Measurements from ENCODE around the gene ZAR1L.
A peak's percentile ranks its signal among the peaks of the same experiment; 100 is the strongest.

The ZAR1L gene

DNA sequence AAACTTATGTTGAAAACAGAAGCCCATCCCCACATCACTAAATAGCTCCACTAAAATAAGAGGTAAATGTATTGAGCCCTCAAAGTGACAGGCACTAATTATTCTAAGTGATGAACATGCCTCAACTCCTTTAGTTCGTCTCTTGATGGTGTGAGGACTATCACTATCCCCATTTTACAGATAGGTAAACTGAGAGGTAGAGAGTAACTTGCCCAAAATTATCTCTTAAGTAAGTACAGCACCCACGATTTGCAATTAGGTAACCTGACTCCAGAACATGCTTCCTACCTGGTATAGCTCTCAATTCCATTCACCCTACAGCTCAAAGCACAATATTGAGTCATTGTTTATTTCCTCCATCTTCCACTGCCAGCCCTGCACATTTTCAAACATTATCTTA lies 12.7 kb downstream of the ZAR1L start:
- Histone ChIP-seq H3K36me3 (ENCODE audit: control insufficient read depth, insufficient read depth, low read length) (no peaks in the 10 kb centered on the region), H3K4me1 (ENCODE audit: control insufficient read depth, insufficient read depth, low read length) (peaks cover 5% of the 10 kb centered on the region), H3K27ac (ENCODE audit: insufficient read depth, low read depth, low read length, poor library complexity, severe bottlenecking) (no peak overlapping the region), H3K4me3 (ENCODE audit: insufficient read depth, low read depth, low read length) (no peak overlapping the region), H3K9me3 (ENCODE audit: control insufficient read depth, low read length) (no peaks in the 10 kb centered on the region), H3K27me3 (ENCODE audit: control insufficient read depth, insufficient read depth, low read length, poor library complexity, severe bottlenecking) (no peaks in the 10 kb centered on the region)
- WGBS, 2 experiments = 87 to 88% methylated on average over 2 of the region's 2 CpGs

DNA sequence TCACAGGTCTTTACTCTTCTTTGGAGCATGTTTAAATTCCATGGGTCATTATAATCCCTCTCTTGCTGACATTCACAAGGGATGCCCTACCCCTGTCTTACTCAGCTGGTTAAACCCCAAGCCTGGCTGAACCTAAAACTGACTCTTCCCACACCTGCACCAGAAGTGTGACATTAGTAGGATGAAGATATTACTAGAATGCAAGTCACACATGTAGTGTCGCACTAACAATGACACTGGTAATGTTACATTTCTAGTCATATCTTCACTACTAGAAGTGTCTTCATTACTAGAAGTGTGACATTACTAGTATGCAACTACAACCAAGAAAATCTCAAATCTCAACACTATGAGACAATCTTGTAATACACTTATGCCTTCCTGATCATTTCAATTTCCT lies 14.2 kb downstream of the ZAR1L start:
- Histone ChIP-seq H3K36me3 (ENCODE audit: control insufficient read depth, insufficient read depth, low read length) (no peaks in the 10 kb centered on the region), H3K27ac (ENCODE audit: insufficient read depth, low read depth, low read length, poor library complexity, severe bottlenecking) (no peak overlapping the region)
- 90 to 100% methylated on average over 1 of the region's 1 CpG for WGBS, 2 experiments

DNA sequence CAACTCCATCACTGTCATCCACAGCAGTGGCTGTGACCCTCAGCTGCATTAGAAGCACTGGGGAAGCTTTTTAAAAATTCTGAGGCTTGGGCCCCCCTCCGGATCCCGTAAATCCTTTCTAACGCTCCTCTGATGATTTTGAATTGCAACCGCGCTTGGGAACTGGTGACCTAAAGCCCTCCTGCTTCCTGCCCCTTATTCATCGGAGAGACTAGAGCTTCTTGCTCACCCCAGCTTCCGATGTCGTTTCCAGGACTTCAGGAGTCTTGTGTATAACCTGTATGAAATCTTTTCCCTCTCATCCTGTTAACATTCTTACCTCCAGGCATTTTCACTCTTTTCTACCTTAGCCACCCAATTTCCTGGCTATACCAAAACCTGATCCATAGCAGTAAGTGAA lies 14.8 kb downstream of the ZAR1L start:
- no peak overlapping the region for H3K27ac ChIP-seq (ENCODE audit: insufficient read depth, low read depth, low read length, poor library complexity, severe bottlenecking)
- 83 to 87% methylated on average over 8 of the region's 8 CpGs for WGBS, 2 experiments

More for the DNA sequence above, 14.2 kb downstream of the ZAR1L start:
- no peaks in the 10 kb centered on the region for H3K9me3 ChIP-seq (ENCODE audit: control insufficient read depth, low read length)
- no peak overlapping the region for H3K4me3 ChIP-seq (ENCODE audit: insufficient read depth, low read depth, low read length)
- no peaks in the 10 kb centered on the region for H3K27me3 ChIP-seq (ENCODE audit: control insufficient read depth, insufficient read depth, low read length, poor library complexity, severe bottlenecking)
- H3K4me1 ChIP-seq (ENCODE audit: control insufficient read depth, insufficient read depth, low read length) = peaks cover 5% of the 10 kb centered on the region

DNA sequence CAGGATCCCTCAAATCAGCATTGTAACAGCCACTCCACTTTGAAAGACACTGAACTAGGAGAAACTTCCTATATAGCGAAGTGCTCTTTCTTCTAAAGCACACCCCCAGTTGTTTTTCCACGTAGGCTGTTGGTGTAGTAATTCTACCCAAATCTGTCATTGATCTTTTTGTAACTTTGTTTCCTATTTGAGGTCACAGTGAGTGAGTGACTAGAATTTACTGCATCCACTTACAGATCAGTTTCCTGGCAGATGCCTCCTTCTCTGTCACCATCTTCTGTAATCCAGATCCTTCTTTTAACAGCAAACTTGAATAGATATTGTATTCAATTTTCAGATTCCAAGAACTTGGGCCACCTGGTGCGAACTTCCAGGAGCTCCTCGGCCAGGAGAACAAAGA lies 15.3 kb downstream of the ZAR1L start:
- no peaks in the 10 kb centered on the region for H3K36me3 ChIP-seq (ENCODE audit: control insufficient read depth, insufficient read depth, low read length)

More for the DNA sequence above, 14.8 kb downstream of the ZAR1L start:
- Histone ChIP-seq H3K4me1 (ENCODE audit: control insufficient read depth, insufficient read depth, low read length) (peaks cover 5% of the 10 kb centered on the region), H3K36me3 (ENCODE audit: control insufficient read depth, insufficient read depth, low read length) (no peaks in the 10 kb centered on the region), H3K27me3 (ENCODE audit: control insufficient read depth, insufficient read depth, low read length, poor library complexity, severe bottlenecking) (no peaks in the 10 kb centered on the region), H3K4me3 (ENCODE audit: insufficient read depth, low read depth, low read length) (no peak overlapping the region), H3K9me3 (ENCODE audit: control insufficient read depth, low read length) (no peaks in the 10 kb centered on the region)

DNA sequence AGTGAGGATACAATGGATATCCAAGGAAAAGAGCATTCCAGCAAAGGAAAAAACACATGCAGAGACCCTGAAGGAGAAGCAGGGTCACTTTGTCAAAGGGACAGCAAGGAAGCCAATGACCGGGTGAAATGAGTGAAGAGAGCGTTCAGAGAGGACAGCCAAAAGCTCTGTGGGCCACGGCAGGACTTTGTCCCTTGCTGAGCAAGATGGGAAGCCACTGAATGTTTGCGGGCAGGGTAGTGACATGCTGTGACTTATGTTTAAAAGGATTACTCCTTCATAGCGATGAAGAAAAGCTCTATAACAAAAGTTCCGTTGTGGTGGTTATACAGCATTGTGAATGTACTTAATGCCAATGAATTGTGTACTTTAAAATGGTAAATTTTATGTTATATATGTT lies 16.5 kb downstream of the ZAR1L start:
- H3K27ac ChIP-seq (ENCODE audit: insufficient read depth, low read depth, low read length, poor library complexity, severe bottlenecking) = no peak overlapping the region
- no peak overlapping the region for H3K4me3 ChIP-seq (ENCODE audit: insufficient read depth, low read depth, low read length)
- H3K4me1 ChIP-seq (ENCODE audit: control insufficient read depth, insufficient read depth, low read length) = peaks cover 5% of the 10 kb centered on the region
- no peaks in the 10 kb centered on the region for H3K36me3 ChIP-seq (ENCODE audit: control insufficient read depth, insufficient read depth, low read length)
- no peaks in the 10 kb centered on the region for H3K27me3 ChIP-seq (ENCODE audit: control insufficient read depth, insufficient read depth, low read length, poor library complexity, severe bottlenecking)
- H3K9me3 ChIP-seq (ENCODE audit: control insufficient read depth, low read length) = no peaks in the 10 kb centered on the region
- 81% methylated on average over 6 of the region's 6 CpGs for WGBS, 2 experiments

More for the DNA sequence above, 15.3 kb downstream of the ZAR1L start:
- no peak overlapping the region for H3K4me3 ChIP-seq (ENCODE audit: insufficient read depth, low read depth, low read length)
- H3K4me1 ChIP-seq (ENCODE audit: control insufficient read depth, insufficient read depth, low read length) = peaks cover 5% of the 10 kb centered on the region
- H3K27ac ChIP-seq (ENCODE audit: insufficient read depth, low read depth, low read length, poor library complexity, severe bottlenecking) = no peak overlapping the region
- 84 to 91% methylated on average over 4 of the region's 4 CpGs for WGBS, 2 experiments
- H3K27me3 ChIP-seq (ENCODE audit: control insufficient read depth, insufficient read depth, low read length, poor library complexity, severe bottlenecking) = no peaks in the 10 kb centered on the region
- H3K9me3 ChIP-seq (ENCODE audit: control insufficient read depth, low read length) = no peaks in the 10 kb centered on the region

DNA sequence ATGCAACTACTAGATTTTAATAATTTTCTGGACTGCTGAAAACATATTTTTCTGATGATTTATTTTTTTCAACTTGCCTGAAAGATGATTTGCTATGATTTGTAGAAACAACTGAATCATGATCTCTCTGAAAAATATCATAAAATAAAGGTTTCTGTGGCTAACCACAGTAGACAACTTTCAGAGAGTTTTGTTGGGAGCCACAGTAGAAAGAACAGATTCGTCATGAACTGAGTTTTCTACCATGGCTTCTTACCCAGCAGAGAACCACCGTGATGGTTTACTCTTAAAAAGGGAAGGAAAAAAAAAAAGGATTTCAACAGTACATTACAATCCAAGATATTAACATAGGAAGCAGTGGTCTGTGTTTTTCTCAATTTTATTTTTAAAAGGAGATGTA lies 18.0 kb downstream of the ZAR1L start:
- Histone ChIP-seq H3K9me3 (ENCODE audit: control insufficient read depth, low read length) (no peaks in the 10 kb centered on the region), H3K27me3 (ENCODE audit: control insufficient read depth, insufficient read depth, low read length, poor library complexity, severe bottlenecking) (no peaks in the 10 kb centered on the region), H3K4me3 (ENCODE audit: insufficient read depth, low read depth, low read length) (no peak overlapping the region), H3K4me1 (ENCODE audit: control insufficient read depth, insufficient read depth, low read length) (peaks cover 5% of the 10 kb centered on the region), H3K36me3 (ENCODE audit: control insufficient read depth, insufficient read depth, low read length) (no peaks in the 10 kb centered on the region), H3K27ac (ENCODE audit: insufficient read depth, low read depth, low read length, poor library complexity, severe bottlenecking) (no peak overlapping the region)
- WGBS, 2 experiments = 89 to 93% methylated on average over 1 to 2 of the region's 2 CpGs

DNA sequence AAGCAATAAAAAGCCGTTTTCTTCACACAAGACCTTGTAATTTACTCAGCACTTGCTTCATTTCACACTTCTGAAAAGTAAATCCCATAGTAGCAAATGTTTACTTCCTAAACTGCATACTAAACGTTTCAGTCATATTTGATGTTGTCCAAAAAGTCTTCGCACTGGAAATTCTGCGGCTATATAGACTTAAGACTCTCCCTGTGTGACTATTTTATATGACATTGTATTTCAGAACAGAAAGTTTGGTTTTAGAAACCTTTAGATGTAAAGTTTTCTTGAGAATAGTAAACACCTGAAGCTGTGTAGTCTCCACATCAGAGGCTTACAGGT lies 29.6 kb downstream of the ZAR1L start:
- WGBS, 2 experiments = 91 to 94% methylated on average over 4 of the region's 4 CpGs
- Histone ChIP-seq H3K4me3 (ENCODE audit: insufficient read depth, low read depth, low read length) (no peak overlapping the region), H3K4me1 (ENCODE audit: control insufficient read depth, insufficient read depth, low read length) (peaks cover 8% of the 10 kb centered on the region), H3K9me3 (ENCODE audit: control insufficient read depth, low read length) (no peaks in the 10 kb centered on the region), H3K27ac (ENCODE audit: insufficient read depth, low read depth, low read length, poor library complexity, severe bottlenecking) (peak overlapping the region; percentile 45), H3K36me3 (ENCODE audit: control insufficient read depth, insufficient read depth, low read length) (no peaks in the 10 kb centered on the region), H3K27me3 (ENCODE audit: control insufficient read depth, insufficient read depth, low read length, poor library complexity, severe bottlenecking) (no peaks in the 10 kb centered on the region)

DNA sequence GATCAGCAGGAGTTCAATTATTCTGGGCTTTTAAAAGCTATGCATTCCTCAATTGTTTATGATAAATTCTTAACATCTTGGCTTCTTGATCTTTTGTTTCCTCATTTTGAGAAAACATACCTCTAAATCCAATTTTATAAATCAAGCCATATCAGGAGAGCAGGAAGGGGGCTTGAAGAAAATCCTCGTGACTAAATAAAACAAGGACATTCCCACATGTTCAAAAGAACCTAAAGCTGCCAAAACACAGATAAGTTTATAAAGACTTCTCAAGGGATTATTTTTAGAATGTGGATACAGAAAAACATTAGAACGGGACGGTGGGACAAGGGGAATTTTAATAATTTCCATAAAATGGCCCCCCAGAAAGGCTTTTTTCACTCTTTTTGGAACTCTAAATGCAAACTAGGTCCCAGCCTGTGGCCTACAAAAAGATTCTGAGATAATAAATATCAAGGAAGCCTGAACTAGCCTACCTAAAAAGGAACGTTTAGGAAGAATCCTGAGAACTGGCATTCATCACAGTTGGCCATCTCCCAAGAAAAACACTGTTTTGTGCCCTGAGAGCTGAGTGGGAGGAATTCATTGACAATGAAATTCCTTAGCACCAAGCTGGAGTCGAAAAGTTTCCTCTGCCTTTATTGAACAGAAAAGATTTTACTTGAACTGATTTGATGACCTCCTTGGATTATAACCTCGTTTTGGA lies 30.1 kb downstream of the ZAR1L start:
- WGBS, 2 experiments = 55 to 66% methylated on average over 5 to 6 of the region's 6 CpGs
- Histone ChIP-seq H3K27me3 (ENCODE audit: control insufficient read depth, insufficient read depth, low read length, poor library complexity, severe bottlenecking) (no peaks in the 10 kb centered on the region), H3K36me3 (ENCODE audit: control insufficient read depth, insufficient read depth, low read length) (no peaks in the 10 kb centered on the region), H3K4me1 (ENCODE audit: control insufficient read depth, insufficient read depth, low read length) (peaks cover 8% of the 10 kb centered on the region), H3K4me3 (ENCODE audit: insufficient read depth, low read depth, low read length) (no peak overlapping the region), H3K27ac (ENCODE audit: insufficient read depth, low read depth, low read length, poor library complexity, severe bottlenecking) (peak overlapping the region; percentile 45), H3K9me3 (ENCODE audit: control insufficient read depth, low read length) (no peaks in the 10 kb centered on the region)

DNA sequence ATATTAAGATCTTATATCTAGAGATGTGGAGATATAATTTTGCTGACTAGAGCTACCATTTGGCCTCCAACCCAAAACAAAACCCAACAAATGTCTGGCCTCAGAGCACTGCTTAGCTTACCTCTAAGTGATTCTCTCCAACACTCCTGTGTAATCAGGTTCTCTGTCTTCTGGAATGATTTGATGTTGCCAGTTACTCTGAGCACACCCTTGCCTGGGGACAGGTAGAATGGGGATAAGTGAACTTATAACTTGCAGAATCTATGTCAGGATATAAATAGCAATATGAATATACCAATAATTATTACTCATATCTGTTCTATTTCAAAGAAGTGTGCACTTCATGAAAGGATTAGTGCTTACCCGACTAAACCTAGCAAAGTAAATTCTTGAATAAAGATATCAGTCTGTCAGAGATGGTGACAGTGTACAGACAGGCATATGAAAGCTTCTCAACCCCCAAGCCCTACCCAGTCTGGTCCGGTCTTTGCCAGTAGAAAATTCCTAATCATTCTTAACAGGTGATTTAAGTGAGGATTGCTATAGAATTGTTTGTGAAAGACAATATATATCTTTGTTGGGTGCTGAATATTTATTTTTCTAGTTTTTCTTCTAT lies 33.0 kb downstream of the ZAR1L start:
- no peaks in the 10 kb centered on the region for H3K9me3 ChIP-seq (ENCODE audit: control insufficient read depth, low read length)
- no peaks in the 10 kb centered on the region for H3K36me3 ChIP-seq (ENCODE audit: control insufficient read depth, insufficient read depth, low read length)
- H3K4me3 ChIP-seq (ENCODE audit: insufficient read depth, low read depth, low read length) = no peak overlapping the region
- no peak overlapping the region for H3K27ac ChIP-seq (ENCODE audit: insufficient read depth, low read depth, low read length, poor library complexity, severe bottlenecking)
- H3K4me1 ChIP-seq (ENCODE audit: control insufficient read depth, insufficient read depth, low read length) = peaks cover 8% of the 10 kb centered on the region
- 86 to 100% methylated on average over 1 to 2 of the region's 2 CpGs for WGBS, 2 experiments
- no peaks in the 10 kb centered on the region for H3K27me3 ChIP-seq (ENCODE audit: control insufficient read depth, insufficient read depth, low read length, poor library complexity, severe bottlenecking)

DNA sequence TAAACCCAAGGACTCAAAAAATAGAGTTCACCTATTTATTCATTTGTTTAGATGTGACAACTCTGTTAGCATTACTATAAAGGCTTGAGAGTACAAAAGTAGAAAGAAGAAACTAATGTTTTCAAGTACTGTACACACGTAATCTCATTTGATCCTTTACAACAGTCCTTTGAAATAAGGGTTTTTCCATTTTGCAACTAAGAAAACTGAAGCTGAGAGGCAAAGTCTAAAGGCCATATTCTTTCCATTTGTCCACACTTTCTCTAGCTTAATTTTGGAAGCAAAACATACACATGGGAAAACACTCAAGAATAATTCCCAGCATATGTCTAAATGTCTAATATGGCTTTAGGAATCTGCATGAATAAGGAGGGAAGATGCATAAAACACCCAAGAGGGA lies 34.1 kb downstream of the ZAR1L start:
- Histone ChIP-seq H3K36me3 (ENCODE audit: control insufficient read depth, insufficient read depth, low read length) (peaks cover 1% of the 10 kb centered on the region), H3K9me3 (ENCODE audit: control insufficient read depth, low read length) (no peaks in the 10 kb centered on the region), H3K4me1 (ENCODE audit: control insufficient read depth, insufficient read depth, low read length) (peaks cover 8% of the 10 kb centered on the region), H3K27ac (ENCODE audit: insufficient read depth, low read depth, low read length, poor library complexity, severe bottlenecking) (no peak overlapping the region), H3K4me3 (ENCODE audit: insufficient read depth, low read depth, low read length) (no peak overlapping the region), H3K27me3 (ENCODE audit: control insufficient read depth, insufficient read depth, low read length, poor library complexity, severe bottlenecking) (no peaks in the 10 kb centered on the region)
- WGBS, 2 experiments = 89 to 100% methylated on average over 1 of the region's 1 CpG
